Right lobe of liver (tissue), 6 donors: ENCODE data around the gene PLEKHF1. TPM values are rescaled to one million over a fixed set of nuclear protein-coding genes. Genes with fewer than 3 reads are reported as not detected.
A peak's percentile ranks its signal among the peaks of the same experiment; 100 is the strongest.
"Not testable (repeated sequence)": the region's sequence is repeated elsewhere in the genome, so short reads cannot be mapped to it uniquely, and the experiment has no call there.

Experiments used
- ATAC-seq, 4 donors: fragments of 200-7000 bp; cut with Tn5 transposase; one replicate each; pipeline ENCODE4 v1.9.1; 2020; ENCODE audit warnings: mild to moderate bottlenecking in 4 of 4, moderate library complexity in 4 of 4
- DNase-seq, 3 donors: peaks; one replicate each; pipeline ENCODE4 v3.0.0-alpha.2; 2020
- H3K27ac ChIP-seq, 3 donors: fragments of 200-600 bp; one replicate each; pipeline ENCODE4 v1.8.0; 2022
- H3K27me3 ChIP-seq, 2 donors: fragments of 200-600 bp; one replicate each; pipeline ENCODE4 v1.8.0; 2022
- H3K36me3 ChIP-seq, 4 donors: fragments of 200-600 bp; sonication (generic) in 1 of 4; one replicate each; pipeline versions ENCODE4 v1.5.1 to v1.8.0; 2017 to 2022; ENCODE audit warnings: control low read depth in 1 of 4
- H3K4me1 ChIP-seq, 4 donors: fragments of 200-600 bp; sonication (generic) in 1 of 4; one replicate each; pipeline versions ENCODE4 v1.5.1 to v1.8.0; 2017 to 2022; ENCODE audit warnings: control low read depth in 1 of 4
- H3K4me3 ChIP-seq, 3 donors: fragments of 200-600 bp; one replicate each; pipeline ENCODE4 v1.8.0; 2022
- H3K9me3 ChIP-seq, 4 donors: fragments of 200-600 bp; sonication (generic) in 1 of 4; one replicate each; pipeline versions ENCODE4 v1.5.1 to v1.8.0; 2017 to 2022; ENCODE audit warnings: control low read depth in 1 of 4
- CTCF ChIP-seq, 4 donors: fragments of 200-600 bp in 3 of 4; fragments of 450-650 bp in 1 of 4; IDR thresholded peaks; one replicate each; pipeline versions ENCODE4 v1.5.1 to v1.8.0; 2016 to 2022; ENCODE audit warnings: antibody characterized with exemption in 4 of 4, mild to moderate bottlenecking in 2 of 4
- POLR2A ChIP-seq: fragments of 450-650 bp; IDR thresholded peaks from one replicate; pipeline ENCODE4 v1.6.1; 2017; ENCODE audit warnings: antibody characterized with exemption, mild to moderate bottlenecking
- WGBS: methylation state at CpG from one replicate; pipeline ENCODE4 v1.1.6; 2018; ENCODE audit warnings: low coverage, low lambda C conversion rate; ENCODE audit not compliant: insufficient coverage; ENCODE audit errors: missing lambda C conversion rate; 5-methylcytosine and 5-hydroxymethylcytosine counted together
- intact Hi-C, 2 donors: fragments of 100-400 bp; cut with DNase I; formaldehyde crosslinking; loops; one replicate each; pipeline versions ENCODE4 v1.11.2 to v1.14.1; 2022
- total RNA-seq, 6 experiments: library from RNA; depleted of rRNA in 2 of 6; stranded (reverse); fragments of >200 nt in 2 of 6; fragmentation: NEBNext Ultra II Directional in 3 of 6; extraction: Animal tissue kit (Norgen Biotek cat#: 25700) in 3 of 6; gene quantifications; one replicate each; pipeline versions ENCODE4 v1.1.0 to v1.2.4, GENCODE V29; 2016 to 2023
- donor health status: DM: no; HTN: yes; CAD: no.
- donor health status: DM: no; HTN: no; CAD: no.
- donor health status: DM: no; HTN: no; CAD: no.
- donor health status: DM: no; HTN: yes; CAD: no.
- donor health status: DM: no; HTN: yes; CAD: no.

Gene PLEKHF1
- total RNA-seq, 6 experiments from 2014 or later, result 5.6 to 13.8 (median 9.8) TPM

- Histone ChIP-seq H3K36me3 (peaks cover 0 to 4% (median 2%) of the 10 kb centered on the region in 4 donors), H3K27me3 (no peaks in the 10 kb centered on the region), H3K4me3 (peak overlapping the region; percentile 30 to 68 (median 64)), H3K27ac (peak overlapping the region; percentile 65 to 80 (median 70)), H3K9me3 (no peaks in the 10 kb centered on the region), H3K4me1 (peaks cover 0 to 66% (median 24%) of the 10 kb centered on the region in 4 donors)
- ATAC-seq (peak; percentile 78 to 90 (median 84)), DNase-seq (peak; percentile 89 to 95 (median 93))
- intact Hi-C loops, result no loop called here
- 25% methylated on average over 13 of the region's 18 CpGs for WGBS
- TF ChIP-seq POLR2A (peak; percentile 70), CTCF (IDR thresholded peaks at IDR 0.05) (no peak)
These were observed 43.5 kb downstream of the PLEKHF1 start for GRCh38 chr19:29708554-29709439.

GRCh38 chr19:29709440-29709798, 44.2 kb downstream of the PLEKHF1 start:
- Histone ChIP-seq H3K4me1 (peaks cover 0 to 63% (median 27%) of the 10 kb centered on the region in 4 donors), H3K4me3 (peak overlapping the region in 2 of 3 donors; percentile 64 to 68), H3K27ac (peak overlapping the region; percentile 12 to 80 (median 70))
- ATAC-seq, H3K36me3 ChIP-seq, H3K27me3 ChIP-seq, H3K9me3 ChIP-seq, DNase-seq, intact Hi-C loops: not testable (repeated sequence)
- WGBS, result 77% methylated on average over 2 of the region's 2 CpGs

- intact Hi-C loops, result no loop called here
- Histone ChIP-seq H3K4me1 (peaks cover 0 to 63% (median 31%) of the 10 kb centered on the region in 4 donors), H3K4me3 (peak overlapping the region in 1 of 3 donors; percentile 16), H3K27me3 (no peaks in the 10 kb centered on the region), H3K9me3 (no peaks in the 10 kb centered on the region), H3K27ac (peak overlapping the region in 2 of 3 donors; percentile 40 to 80), H3K36me3 (no peaks in the 10 kb centered on the region)
- peak in 1 of 3 donors; percentile 67 for DNase-seq
- TF ChIP-seq CTCF (IDR thresholded peaks at IDR 0.05) (no peak), POLR2A (no peak)
- peak; percentile 1 to 21 (median 7) for ATAC-seq
- 4% methylated on average over 2 of the region's 6 CpGs for WGBS
These were observed 46.4 kb downstream of the PLEKHF1 start for GRCh38 chr19:29711584-29712132.

- no peak for TF ChIP-seq POLR2A
- TF ChIP-seq CTCF (IDR thresholded peaks at IDR 0.05), result no peak
- DNase-seq (no peak), ATAC-seq (no peak)
- H3K27ac ChIP-seq, result no peak overlapping the region
- no peaks in the 10 kb centered on the region for H3K9me3 ChIP-seq
- no peaks in the 10 kb centered on the region for H3K36me3 ChIP-seq
- H3K27me3 ChIP-seq, result no peaks in the 10 kb centered on the region
- intact Hi-C loops, result no loop called here
- H3K4me1 ChIP-seq, result peaks cover 0 to 65% (median 29%) of the 10 kb centered on the region in 4 donors
- 36% methylated on average over 3 of the region's 9 CpGs for WGBS
- no peak overlapping the region for H3K4me3 ChIP-seq
These were observed 47.7 kb downstream of the PLEKHF1 start for GRCh38 chr19:29712744-29713516.
